GM12873 (cell line): ENCODE data around the gene MDM2.

Experiments used
- CTCF ChIP-seq: IDR thresholded peaks from 2 replicates; pipeline ENCODE4 v1.5.1; 2012; ENCODE audit warnings: low read depth, mild to moderate bottlenecking, moderate library complexity, low read length, control low read depth; ENCODE audit not compliant: insufficient read depth; ENCODE audit errors: missing control alignments

MDM2 gene

GRCh38 chr12:68839183-68840147 lies 31.5 kb downstream of the MDM2 start:
- TF ChIP-seq CTCF = no peak

DNA sequence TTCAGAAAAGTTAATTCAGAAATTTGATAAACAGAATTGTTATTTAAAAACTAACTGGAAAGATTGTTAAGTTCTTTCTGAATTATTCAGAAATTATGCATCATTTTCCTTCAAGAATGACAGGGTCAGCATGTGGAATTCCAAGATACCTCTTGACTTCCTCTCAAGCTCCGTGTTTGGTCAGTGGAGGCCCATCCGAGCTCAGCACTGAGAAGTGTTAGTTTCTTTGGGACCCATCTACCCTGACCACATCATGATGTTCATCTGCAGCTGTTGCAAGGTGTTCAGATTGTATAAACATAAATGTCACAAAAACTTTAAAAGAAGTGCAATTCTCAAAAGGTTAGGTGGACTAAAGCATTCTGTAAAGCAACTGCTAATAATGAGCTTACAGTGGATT lies 33.7 kb downstream of the MDM2 start:
- no peak for TF ChIP-seq CTCF

DNA sequence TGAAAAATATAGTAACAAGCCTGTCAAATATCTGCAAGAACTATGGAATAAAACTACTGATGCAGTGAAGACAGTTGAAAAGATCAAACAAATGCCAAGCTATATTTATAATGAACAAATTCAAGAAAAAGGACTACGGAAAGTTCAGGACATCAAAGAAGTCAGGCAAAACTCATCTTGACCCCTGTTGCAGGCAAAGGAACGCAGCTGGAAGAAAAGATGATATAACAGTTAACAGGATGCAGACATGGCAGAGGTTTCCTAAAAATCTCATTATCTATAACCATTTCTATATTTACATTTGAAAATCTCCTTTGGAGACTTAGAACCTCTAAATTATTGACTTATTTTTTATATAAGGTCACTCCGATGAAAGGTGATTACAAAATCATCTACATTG lies 34.1 kb downstream of the MDM2 start:
- TF ChIP-seq CTCF = no peak

GRCh38 chr12:68842784-68843567 lies 35.0 kb downstream of the MDM2 start:
- no peak for TF ChIP-seq CTCF

- no peak for TF ChIP-seq CTCF
Measured at GRCh38 chr12:68844318-68844745, 36.4 kb downstream of the MDM2 start.

- TF ChIP-seq CTCF = no peak
Measured at GRCh38 chr12:68844788-68845695, 37.1 kb downstream of the MDM2 start.
